ENCODE measurements around the gene PLD6. TPM values are rescaled to one million over a fixed set of nuclear protein-coding genes. Genes with fewer than 3 reads are reported as not detected.
"Not testable (repeated sequence)": the region's sequence is repeated elsewhere in the genome, so short reads cannot be mapped to it uniquely, and the experiment has no call there.

The PLD6 gene
- total RNA-seq, 1 experiment from 2014 or later, result 6.6 TPM

DNA sequence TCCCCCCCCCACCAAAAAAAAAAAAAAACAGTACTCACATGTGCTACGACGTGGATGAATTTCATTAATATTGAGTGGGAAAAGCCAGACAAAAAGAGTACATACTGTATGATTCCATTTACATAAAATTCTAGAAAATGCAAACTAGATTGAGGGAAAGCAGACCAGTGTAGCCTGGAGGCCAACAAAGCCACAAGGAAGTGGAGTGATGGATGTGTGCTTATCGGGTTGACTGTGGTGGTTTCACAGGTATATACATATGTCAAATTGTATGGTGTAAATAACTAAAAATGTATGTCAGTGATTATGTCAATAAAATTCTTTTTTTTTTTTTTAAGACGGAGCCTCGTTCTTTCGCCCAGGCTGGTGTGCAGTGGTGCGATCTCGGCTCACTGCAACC is 1.9 kb upstream of the PLD6 start:
- H3K36me3 ChIP-seq, result no peaks in the 10 kb centered on the region
- no peak overlapping the region for H3K4me3 ChIP-seq
- DNase-seq, result no peak
- H3K27me3 ChIP-seq, result no peaks in the 10 kb centered on the region
- H3K9me3 ChIP-seq, result no peaks in the 10 kb centered on the region

DNA sequence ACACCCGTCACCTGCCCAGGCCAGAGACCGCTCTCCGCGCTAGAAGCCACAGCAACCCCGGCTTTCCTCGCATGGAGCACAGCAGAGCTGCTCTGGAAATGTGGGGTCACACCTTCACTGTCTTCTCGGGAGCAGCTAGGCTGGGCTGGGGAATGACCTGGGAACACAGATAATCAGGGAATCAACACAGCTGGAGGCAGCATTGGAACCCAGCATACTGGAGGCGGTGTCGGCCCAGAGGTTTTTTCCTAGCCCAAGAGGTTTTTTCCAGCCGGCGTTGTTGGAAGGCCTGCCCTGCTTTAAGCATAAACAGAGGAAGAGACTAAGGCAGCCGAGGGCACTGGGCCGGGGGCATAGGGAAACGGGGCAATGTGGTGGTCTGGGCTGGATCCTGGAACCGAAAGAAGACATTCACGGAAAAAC is 791 bp upstream of the PLD6 start:
- Histone ChIP-seq H3K4me3 (no peak overlapping the region), H3K27me3 (no peaks in the 10 kb centered on the region), H3K36me3 (peaks cover 4% of the 10 kb centered on the region), H3K9me3 (no peaks in the 10 kb centered on the region)
- peak; percentile 10 for DNase-seq

DNA sequence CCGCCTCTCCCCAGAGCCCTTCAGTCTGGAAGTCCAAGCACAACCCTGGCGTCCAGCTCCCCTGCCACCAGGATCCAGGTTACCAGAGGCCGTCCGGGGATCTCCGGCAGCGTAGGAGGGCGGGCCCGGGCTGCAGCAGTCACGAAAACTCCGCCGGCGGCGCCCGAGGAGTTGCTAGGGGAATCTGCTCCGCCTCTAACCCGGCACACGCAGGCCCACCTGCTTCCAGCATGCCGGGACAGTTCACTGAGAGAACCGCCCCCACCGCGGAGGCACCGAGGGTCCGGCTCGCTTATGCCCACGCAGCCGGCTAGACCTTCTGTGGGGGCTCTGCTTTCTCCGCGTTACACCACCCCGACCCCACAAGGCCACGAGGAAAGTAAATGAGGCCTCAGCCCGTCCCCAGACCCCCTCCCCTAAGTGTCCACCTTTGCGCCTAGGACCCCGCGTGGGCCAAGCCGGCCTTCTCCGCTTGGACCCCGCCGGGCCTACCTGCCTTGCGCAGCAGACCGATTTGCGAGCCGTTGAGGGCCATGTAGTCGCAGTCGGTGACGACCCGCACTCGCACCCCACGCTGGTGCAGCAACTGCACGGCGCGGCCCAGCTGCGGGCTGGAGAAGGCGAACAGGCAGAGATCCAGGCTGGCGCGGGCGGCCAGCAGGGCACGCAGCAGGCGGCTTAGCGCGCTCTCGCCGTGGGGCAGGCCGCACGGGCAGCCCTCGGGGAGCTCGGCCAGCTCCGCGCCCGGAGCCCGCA is 587 bp downstream of the PLD6 start:
- Histone ChIP-seq H3K4me3 (peak overlapping the region; percentile 61), H3K9me3 (no peaks in the 10 kb centered on the region), H3K36me3 (peaks cover 9% of the 10 kb centered on the region), H3K27me3 (no peaks in the 10 kb centered on the region)
- DNase-seq, result peak; percentile 64

- Histone ChIP-seq H3K27me3 (no peaks in the 10 kb centered on the region), H3K9me3 (no peaks in the 10 kb centered on the region), H3K4me3 (peak overlapping the region; percentile 61), H3K36me3 (peaks cover 9% of the 10 kb centered on the region)
- no peak for DNase-seq
Measured at GRCh38 chr17:17204635-17205231, 1.4 kb downstream of the PLD6 start.

GRCh38 chr17:17204041-17204591 is 2.0 kb downstream of the PLD6 start:
- DNase-seq, result peak; percentile 43
- Histone ChIP-seq H3K27me3 (no peaks in the 10 kb centered on the region), H3K36me3 (peaks cover 9% of the 10 kb centered on the region), H3K9me3 (no peaks in the 10 kb centered on the region), H3K4me3 (peak overlapping the region; percentile 61)

- no peak for DNase-seq
- no peaks in the 10 kb centered on the region for H3K27me3 ChIP-seq
- H3K9me3 ChIP-seq, result no peaks in the 10 kb centered on the region
- no peak overlapping the region for H3K4me3 ChIP-seq
- peaks cover 9% of the 10 kb centered on the region for H3K36me3 ChIP-seq
Measured at GRCh38 chr17:17203173-17203730, 2.9 kb downstream of the PLD6 start.

DNA sequence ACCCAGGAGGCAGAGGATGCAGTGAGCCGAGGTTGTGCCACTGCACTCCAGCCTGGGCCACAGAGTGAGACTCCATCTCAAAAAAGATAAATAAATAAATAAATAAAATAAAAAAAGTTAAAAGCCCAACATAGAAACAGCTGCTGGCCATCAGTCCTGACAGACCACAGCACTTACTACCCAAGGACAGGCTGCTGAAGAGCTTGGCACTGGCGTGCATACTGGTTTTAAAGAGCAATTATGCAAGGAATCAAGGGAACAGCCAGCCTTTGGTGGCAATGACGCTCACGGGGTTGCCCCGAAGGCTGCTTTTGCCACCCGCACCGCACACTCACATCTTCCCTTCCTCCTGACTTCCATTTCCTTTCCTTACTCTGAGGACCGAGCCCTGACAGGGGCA is 4.2 kb downstream of the PLD6 start:
- Histone ChIP-seq H3K36me3 (peaks cover 9% of the 10 kb centered on the region), H3K27me3 (no peaks in the 10 kb centered on the region)
- no peak for DNase-seq

GRCh38 chr17:17201271-17201670 is 4.9 kb downstream of the PLD6 start:
- DNase-seq, result no peak
- Histone ChIP-seq H3K9me3 (no peaks in the 10 kb centered on the region), H3K27me3 (no peaks in the 10 kb centered on the region), H3K4me3 (no peak overlapping the region), H3K36me3 (peaks cover 9% of the 10 kb centered on the region)

More for the DNA sequence above, 4.2 kb downstream of the PLD6 start:
- H3K4me3 ChIP-seq, result no peak overlapping the region
- H3K9me3 ChIP-seq, result no peaks in the 10 kb centered on the region

GRCh38 chr17:17200831-17201230 is 5.3 kb downstream of the PLD6 start:
- Histone ChIP-seq H3K36me3 (peaks cover 9% of the 10 kb centered on the region), H3K4me3 (no peak overlapping the region), H3K27me3 (no peaks in the 10 kb centered on the region), H3K9me3 (no peaks in the 10 kb centered on the region)
- no peak for DNase-seq

DNA sequence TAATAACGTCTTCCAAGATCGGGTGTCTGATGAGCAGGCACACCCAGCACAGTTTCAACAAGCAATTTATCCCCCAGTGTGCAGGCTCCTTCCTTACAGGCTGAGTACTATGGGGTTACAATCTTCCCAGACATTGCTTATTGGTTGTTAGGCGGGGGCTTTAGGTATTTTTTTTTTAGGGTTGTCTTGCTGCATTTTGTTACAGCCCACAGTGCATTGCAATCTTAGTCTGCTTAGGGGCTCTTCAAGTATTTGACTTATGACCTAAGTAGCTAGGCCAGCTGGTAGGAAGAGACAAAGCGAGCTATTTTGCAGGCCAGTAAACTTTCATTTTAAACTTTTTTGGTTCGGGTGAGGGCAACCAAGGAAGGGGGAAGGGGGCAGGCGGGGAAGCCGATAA is 5.8 kb downstream of the PLD6 start:
- Histone ChIP-seq H3K4me3 (no peak overlapping the region), H3K36me3 (peaks cover 9% of the 10 kb centered on the region), H3K27me3 (no peaks in the 10 kb centered on the region), H3K9me3 (no peaks in the 10 kb centered on the region)
- DNase-seq, result no peak

GRCh38 chr17:17198281-17198680 is 7.9 kb downstream of the PLD6 start:
- DNase-seq, result no peak

GRCh38 chr17:17196776-17197175 is 9.4 kb downstream of the PLD6 start:
- H3K4me3 ChIP-seq, result no peak overlapping the region
- H3K27me3 ChIP-seq, result no peaks in the 10 kb centered on the region
- H3K36me3 ChIP-seq, result peaks cover 6% of the 10 kb centered on the region
- H3K9me3 ChIP-seq, result no peaks in the 10 kb centered on the region
- no peak for DNase-seq

More at GRCh38 chr17:17198281-17198680, 7.9 kb downstream of the PLD6 start:
- H3K4me3 ChIP-seq, result no peak overlapping the region
- H3K9me3 ChIP-seq, result no peaks in the 10 kb centered on the region
- no peaks in the 10 kb centered on the region for H3K27me3 ChIP-seq
- peaks cover 9% of the 10 kb centered on the region for H3K36me3 ChIP-seq

DNA sequence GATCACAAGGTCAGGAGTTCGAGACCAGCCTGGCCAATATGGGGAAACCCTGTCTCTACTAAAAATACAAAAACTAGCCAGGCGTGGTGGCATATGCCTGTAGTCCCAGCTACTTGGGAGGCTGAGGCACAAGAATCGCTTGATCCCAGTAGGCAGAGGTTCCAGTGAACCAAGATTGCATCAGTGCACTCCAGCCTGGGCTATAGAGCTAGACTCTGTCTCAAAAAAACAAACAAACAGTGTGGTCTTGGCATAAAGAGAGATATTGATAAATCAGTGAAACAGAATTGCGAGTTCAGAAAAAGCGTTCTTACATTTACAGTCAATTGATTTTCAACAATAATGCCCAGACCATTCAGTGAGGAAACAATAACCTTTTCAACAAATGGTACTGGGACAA is 10.7 kb downstream of the PLD6 start:
- H3K9me3 ChIP-seq, H3K4me3 ChIP-seq, DNase-seq, H3K36me3 ChIP-seq, H3K27me3 ChIP-seq: not testable (repeated sequence)

DNA sequence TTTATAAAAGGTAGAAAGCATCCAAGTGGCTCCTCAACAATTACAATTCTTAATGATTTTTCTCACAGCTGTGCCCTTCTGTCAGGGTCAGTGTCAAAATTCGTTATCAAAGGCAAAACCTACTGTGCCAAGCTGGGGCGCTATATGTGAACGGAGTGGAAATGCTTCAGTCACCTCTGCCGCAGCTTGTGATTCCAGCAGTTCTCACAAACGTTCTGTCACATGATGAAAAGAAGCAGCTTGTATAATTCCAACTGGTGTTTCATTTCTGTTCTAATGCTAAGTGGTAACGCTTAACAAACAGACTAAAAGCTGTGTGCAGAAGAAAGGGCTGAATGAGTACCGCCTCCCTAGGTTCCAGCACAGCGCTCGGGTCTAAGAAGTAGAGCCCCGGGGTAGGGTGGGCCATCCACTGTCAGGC is 14.2 kb downstream of the PLD6 start:
- no peak for DNase-seq
- Histone ChIP-seq H3K9me3 (no peaks in the 10 kb centered on the region), H3K36me3 (no peaks in the 10 kb centered on the region), H3K4me3 (no peak overlapping the region), H3K27me3 (no peaks in the 10 kb centered on the region)

GRCh38 chr17:17191346-17191792 is 14.8 kb downstream of the PLD6 start:
- no peak overlapping the region for H3K4me3 ChIP-seq

GRCh38 chr17:17190188-17190587 is 15.9 kb downstream of the PLD6 start:
- Histone ChIP-seq H3K36me3 (no peaks in the 10 kb centered on the region), H3K27me3 (no peaks in the 10 kb centered on the region), H3K9me3 (no peaks in the 10 kb centered on the region), H3K4me3 (no peak overlapping the region)
- no peak for DNase-seq

More at GRCh38 chr17:17191346-17191792, 14.8 kb downstream of the PLD6 start:
- no peaks in the 10 kb centered on the region for H3K9me3 ChIP-seq
- DNase-seq, result peak; percentile 55
- no peaks in the 10 kb centered on the region for H3K36me3 ChIP-seq
- H3K27me3 ChIP-seq, result no peaks in the 10 kb centered on the region

DNA sequence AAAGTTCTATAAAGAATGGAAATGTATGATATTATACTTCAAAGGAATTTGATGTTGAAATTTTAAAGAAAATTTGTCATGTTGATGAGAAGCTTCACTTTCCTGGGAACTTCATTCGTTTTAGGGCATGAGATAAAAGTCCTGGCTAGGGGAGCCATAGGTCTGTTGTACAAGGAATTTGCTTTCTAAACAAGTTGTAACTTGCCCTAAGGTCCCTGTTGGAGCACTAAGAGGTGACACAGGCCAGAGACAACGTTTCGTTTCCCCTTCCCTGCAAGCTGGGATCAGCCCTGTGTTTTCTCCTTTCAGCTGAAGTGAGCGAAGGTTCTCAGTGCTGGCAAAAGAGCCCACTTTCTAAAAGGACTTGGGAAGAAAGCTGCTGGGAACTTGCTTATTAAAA is 16.6 kb downstream of the PLD6 start:
- no peaks in the 10 kb centered on the region for H3K36me3 ChIP-seq
- no peaks in the 10 kb centered on the region for H3K9me3 ChIP-seq
- no peak overlapping the region for H3K4me3 ChIP-seq
- H3K27me3 ChIP-seq, result no peaks in the 10 kb centered on the region
- no peak for DNase-seq

All from MG63 (cell line).